Measurements from ENCODE around the gene CD6. TPM values are rescaled to one million over a fixed set of nuclear protein-coding genes. Genes with fewer than 3 reads are reported as not detected.

CD6 gene
- total RNA-seq, 1 experiment from 2014 or later, result not detected

DNA sequence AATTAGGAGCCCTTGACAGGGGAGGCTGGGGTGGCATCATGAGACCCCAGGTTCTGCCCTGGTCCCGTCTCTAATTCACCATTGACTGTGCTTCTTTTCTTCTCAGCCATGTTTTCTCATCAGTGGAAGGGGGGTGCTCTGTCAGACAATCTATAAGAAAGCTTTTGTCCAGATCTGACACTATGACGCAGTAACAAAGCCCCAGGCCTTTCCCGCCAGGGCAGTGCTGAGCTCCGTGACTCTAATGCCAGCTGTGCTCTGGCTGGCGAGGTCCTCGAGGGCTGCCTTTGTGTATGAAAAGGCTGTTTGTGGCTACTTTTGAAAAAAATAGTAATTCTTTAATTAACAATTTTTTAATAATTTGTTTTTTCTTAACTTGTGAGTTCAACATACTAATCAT lies 3.2 kb downstream of the CD6 start:
- H2BK120ac ChIP-seq (ENCODE audit: low read depth, low read length, poor library complexity, severe bottlenecking), result no peak overlapping the region
- Mint-ChIP-seq H3K36me3 (ENCODE audit: insufficient read depth in 1 of 3, low read depth in 3 of 3) (no peaks in the 10 kb centered on the region), H3K27me3 (ENCODE audit: low read depth) (peaks cover 15% of the 10 kb centered on the region), H3K4me3 (no peak overlapping the region), H3K4me1 (no peaks in the 10 kb centered on the region), H3K27ac (no peak overlapping the region), H3K9me3 (peaks cover 0 to 3% of the 10 kb centered on the region in 2 experiments; a peak in 1 of 5 replicates)
- no peaks in the 10 kb centered on the region for H3K79me2 ChIP-seq (ENCODE audit: insufficient read depth, low read length)
- H2BK15ac ChIP-seq (ENCODE audit: low read depth, low read length), result no peak overlapping the region
- H2BK5ac ChIP-seq (ENCODE audit: insufficient read length, low read length), result no peak overlapping the region
- H3K9ac ChIP-seq (ENCODE audit: extremely low read depth, insufficient read length, low read length), result no peak overlapping the region
- H2BK20ac ChIP-seq (ENCODE audit: low read depth, low read length, poor library complexity, severe bottlenecking), result no peak overlapping the region
- H4K20me1 ChIP-seq (ENCODE audit: control insufficient read depth, insufficient read depth, insufficient read length), result no peaks in the 10 kb centered on the region
- H3K27me3 ChIP-seq (ENCODE audit: insufficient read depth, low read length), result no peaks in the 10 kb centered on the region
- TF ChIP-seq, protein P1, sequence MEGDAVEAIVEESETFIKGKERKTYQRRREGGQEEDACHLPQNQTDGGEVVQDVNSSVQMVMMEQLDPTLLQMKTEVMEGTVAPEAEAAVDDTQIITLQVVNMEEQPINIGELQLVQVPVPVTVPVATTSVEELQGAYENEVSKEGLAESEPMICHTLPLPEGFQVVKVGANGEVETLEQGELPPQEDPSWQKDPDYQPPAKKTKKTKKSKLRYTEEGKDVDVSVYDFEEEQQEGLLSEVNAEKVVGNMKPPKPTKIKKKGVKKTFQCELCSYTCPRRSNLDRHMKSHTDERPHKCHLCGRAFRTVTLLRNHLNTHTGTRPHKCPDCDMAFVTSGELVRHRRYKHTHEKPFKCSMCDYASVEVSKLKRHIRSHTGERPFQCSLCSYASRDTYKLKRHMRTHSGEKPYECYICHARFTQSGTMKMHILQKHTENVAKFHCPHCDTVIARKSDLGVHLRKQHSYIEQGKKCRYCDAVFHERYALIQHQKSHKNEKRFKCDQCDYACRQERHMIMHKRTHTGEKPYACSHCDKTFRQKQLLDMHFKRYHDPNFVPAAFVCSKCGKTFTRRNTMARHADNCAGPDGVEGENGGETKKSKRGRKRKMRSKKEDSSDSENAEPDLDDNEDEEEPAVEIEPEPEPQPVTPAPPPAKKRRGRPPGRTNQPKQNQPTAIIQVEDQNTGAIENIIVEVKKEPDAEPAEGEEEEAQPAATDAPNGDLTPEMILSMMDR (conservative IDR thresholded peaks at IDR 0.05), result no peak
- no peak overlapping the region for H3K27ac ChIP-seq (ENCODE audit: insufficient read length, low read depth, low read length)
- H3K4ac ChIP-seq (ENCODE audit: low read depth, low read length), result no peak overlapping the region
- no peak overlapping the region for H4K8ac ChIP-seq (replicated peaks; ENCODE audit: insufficient read length, low read depth, low read length)
- no peaks in the 10 kb centered on the region for H3K79me1 ChIP-seq (ENCODE audit: insufficient read depth, low read depth, low read length, poor library complexity, severe bottlenecking)
- WGBS (ENCODE audit: extremely low coverage, insufficient read length, low lambda C conversion rate), result no CpG with 5 or more reads among the region's 6 CpGs
- no peaks in the 10 kb centered on the region for H3K9me3 ChIP-seq (ENCODE audit: control insufficient read depth, low read depth, low read length)
- H2AFZ ChIP-seq (ENCODE audit: low read length), result no peak overlapping the region
- H4K91ac ChIP-seq (ENCODE audit: insufficient read length, low read depth, low read length), result no peak overlapping the region
- no peak overlapping the region for H2BK12ac ChIP-seq (ENCODE audit: insufficient read length, low read depth, low read length)
- H2AK5ac ChIP-seq (ENCODE audit: insufficient read length, low read length), result no peak overlapping the region
- no peak overlapping the region for H3K4me2 ChIP-seq (ENCODE audit: insufficient read depth, insufficient read length, low read length)
- no peak overlapping the region for H3K56ac ChIP-seq (ENCODE audit: insufficient read length, low read depth, low read length)
- H3K23ac ChIP-seq (ENCODE audit: insufficient read length, low read depth, low read length), result no peak overlapping the region
- DNase-seq, result no peak
- H4K5ac ChIP-seq (ENCODE audit: insufficient read length, low read depth, low read length), result no peak overlapping the region
- H3T11ph ChIP-seq (ENCODE audit: low read length), result no peak overlapping the region
- no peak overlapping the region for H3K18ac ChIP-seq (ENCODE audit: insufficient read length, low read depth, low read length)
- H3K14ac ChIP-seq (ENCODE audit: insufficient read depth, low read length), result no peak overlapping the region
- H3K23me2 ChIP-seq (ENCODE audit: insufficient read length, low read depth, low read length, poor library complexity, severe bottlenecking), result no peaks in the 10 kb centered on the region
- H3K4me1 ChIP-seq (ENCODE audit: insufficient read depth, low read length), result no peaks in the 10 kb centered on the region

All from H9 (cell line).